Brain microvascular endothelial cell (primary cell): ENCODE data around the gene TSPAN11.
"Not testable (repeated sequence)": the region's sequence is repeated elsewhere in the genome, so short reads cannot be mapped to it uniquely, and the experiment has no call there.

Experiments
- DNase-seq: peaks from one replicate; pipeline ENCODE4 v3.0.0-alpha.2; 2020
- H3K27ac ChIP-seq: fragments of 250-450 bp; sonication (Bioruptor Pico); 2 replicates; pipeline ENCODE4 v1.5.1; 2020; ENCODE audit warnings: mild to moderate bottlenecking, moderate library complexity
- H3K27me3 ChIP-seq: fragments of 250-450 bp; sonication (Bioruptor Pico); replicated peaks from 2 replicates; pipeline ENCODE4 v1.5.1; 2020; ENCODE audit warnings: mild to moderate bottlenecking
- H3K36me3 ChIP-seq: fragments of 250-450 bp; sonication (Bioruptor Pico); replicated peaks from 2 replicates; pipeline ENCODE4 v1.5.1; 2020; ENCODE audit warnings: mild to moderate bottlenecking
- H3K4me3 ChIP-seq: 2 replicates; pipeline ENCODE4 v1.5.1; 2011; ENCODE audit warnings: low read depth, mild to moderate bottlenecking, control low read depth, low read length, moderate library complexity
- CTCF ChIP-seq: IDR thresholded peaks from 2 replicates; pipeline ENCODE4 v1.5.1; 2011; ENCODE audit warnings: low read depth, mild to moderate bottlenecking, moderate library complexity, low read length, control low read depth, inconsistent platforms; ENCODE audit errors: missing control alignments
- in situ Hi-C: cut with HindIII; loops from 2 replicates; pipeline ENCODE4 v1.10.0; 2017; ENCODE audit warnings: low sequenced_read_pairs, low pct_ligation_motif_present

Gene TSPAN11

GRCh38 chr12:31008241-31008761, 81.8 kb downstream of the TSPAN11 start:
- Histone ChIP-seq H3K27me3 (no peaks in the 10 kb centered on the region), H3K4me3 (no peak overlapping the region), H3K36me3 (no peaks in the 10 kb centered on the region), H3K27ac (no peak overlapping the region)
- TF ChIP-seq CTCF = no peak
- no peak for DNase-seq
- in situ Hi-C loops = no loop called here

- Histone ChIP-seq H3K4me3 (no peak overlapping the region), H3K27me3 (no peaks in the 10 kb centered on the region), H3K36me3 (no peaks in the 10 kb centered on the region), H3K27ac (no peak overlapping the region)
- no peak for TF ChIP-seq CTCF
- no peak for DNase-seq
- in situ Hi-C loops = no loop called here
Observed at GRCh38 chr12:31008961-31009840, 82.7 kb downstream of the TSPAN11 start.

- in situ Hi-C loops = no loop called here
- H3K27ac ChIP-seq = no peak overlapping the region
Observed at GRCh38 chr12:31009976-31010375, 83.4 kb downstream of the TSPAN11 start.

GRCh38 chr12:31011336-31011735, 84.8 kb downstream of the TSPAN11 start:
- no peak for DNase-seq
- H3K27me3 ChIP-seq = no peaks in the 10 kb centered on the region
- in situ Hi-C loops = no loop called here
- H3K36me3 ChIP-seq = no peaks in the 10 kb centered on the region
- no peak overlapping the region for H3K4me3 ChIP-seq
- no peak for TF ChIP-seq CTCF
- H3K27ac ChIP-seq = no peak overlapping the region

More at GRCh38 chr12:31009976-31010375, 83.4 kb downstream of the TSPAN11 start:
- H3K27me3 ChIP-seq = no peaks in the 10 kb centered on the region
- no peak for DNase-seq
- H3K4me3 ChIP-seq = no peak overlapping the region
- TF ChIP-seq CTCF = no peak
- no peaks in the 10 kb centered on the region for H3K36me3 ChIP-seq

GRCh38 chr12:31011746-31012566, 85.4 kb downstream of the TSPAN11 start:
- no peak for DNase-seq
- H3K27me3 ChIP-seq = no peaks in the 10 kb centered on the region

GRCh38 chr12:31012567-31012891, 86.0 kb downstream of the TSPAN11 start:
- DNase-seq, H3K27me3 ChIP-seq, H3K4me3 ChIP-seq, in situ Hi-C loops, H3K36me3 ChIP-seq, H3K27ac ChIP-seq: not testable (repeated sequence)

More at GRCh38 chr12:31011746-31012566, 85.4 kb downstream of the TSPAN11 start:
- H3K36me3 ChIP-seq = no peaks in the 10 kb centered on the region
- H3K4me3 ChIP-seq = no peak overlapping the region
- in situ Hi-C loops = no loop called here
- no peak overlapping the region for H3K27ac ChIP-seq
- peak; percentile 42 for TF ChIP-seq CTCF
